ENCODE measurements around the gene HELZ2.

HELZ2 gene

DNA sequence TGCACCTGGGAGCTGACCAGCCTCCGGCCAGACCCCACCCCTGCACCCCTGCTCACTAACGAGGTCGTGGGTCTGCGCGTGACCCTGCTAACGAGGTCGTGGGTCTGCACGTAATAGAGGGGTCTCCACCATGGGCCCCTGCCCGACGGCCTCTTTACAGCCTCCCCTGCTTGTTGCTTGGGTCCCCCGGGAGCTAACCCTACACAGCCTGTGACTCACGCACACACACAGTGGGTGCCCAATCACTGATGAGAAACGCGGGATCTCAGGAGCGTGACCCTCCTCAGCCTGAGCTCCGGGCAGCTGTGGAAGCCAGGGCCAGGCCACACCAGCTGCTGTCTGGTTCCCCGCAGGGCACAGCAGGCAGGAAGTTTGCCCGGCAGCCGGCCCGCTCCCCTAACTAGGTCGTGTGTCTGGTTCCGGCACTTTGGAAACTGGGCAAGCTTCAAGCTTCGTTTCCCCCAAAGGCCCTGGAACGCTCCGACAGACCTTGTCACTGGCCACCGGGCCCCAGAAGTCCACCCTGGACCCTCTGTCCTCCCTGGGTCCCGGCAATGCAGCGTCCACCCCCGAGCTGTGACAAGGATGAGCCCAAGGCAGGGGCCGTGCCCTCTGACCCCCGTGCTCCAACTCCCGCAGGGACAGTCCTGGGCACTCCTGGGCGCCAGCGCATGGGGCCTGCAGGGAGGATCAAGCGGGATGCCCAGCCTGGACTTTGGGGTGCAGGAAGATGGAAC is 37.6 kb downstream of the HELZ2 start:
- DNase-seq: peak; percentile 24

- DNase-seq: no peak
Observed at GRCh38 chr20:63534831-63535651, 39.0 kb downstream of the HELZ2 start.

DNA sequence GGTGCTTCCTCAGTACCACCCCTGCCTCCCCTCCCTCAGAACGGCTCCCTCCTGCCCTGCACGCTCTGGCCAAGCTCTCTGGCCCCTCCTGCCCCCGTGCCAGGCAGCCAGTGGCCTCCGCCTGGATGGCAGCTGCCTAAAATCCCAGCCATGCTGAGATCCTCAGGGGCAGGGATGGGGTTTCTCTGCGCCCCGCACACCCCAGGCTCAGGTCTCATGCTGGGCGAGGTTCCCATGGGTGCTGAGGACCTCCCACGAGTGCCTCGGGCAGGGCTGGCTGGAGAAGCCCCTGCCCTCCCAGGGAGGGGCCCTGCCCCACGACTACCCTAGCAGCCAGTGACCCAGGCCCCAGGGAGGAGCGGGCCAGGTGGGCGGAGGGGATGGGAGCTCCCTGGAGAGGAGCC is 39.6 kb downstream of the HELZ2 start:
- no peak for DNase-seq

- DNase-seq: no peak
Observed at GRCh38 chr20:63533871-63534393, 40.1 kb downstream of the HELZ2 start.

- no peak for DNase-seq
Observed at GRCh38 chr20:63533388-63533787, 40.7 kb downstream of the HELZ2 start.

DNA sequence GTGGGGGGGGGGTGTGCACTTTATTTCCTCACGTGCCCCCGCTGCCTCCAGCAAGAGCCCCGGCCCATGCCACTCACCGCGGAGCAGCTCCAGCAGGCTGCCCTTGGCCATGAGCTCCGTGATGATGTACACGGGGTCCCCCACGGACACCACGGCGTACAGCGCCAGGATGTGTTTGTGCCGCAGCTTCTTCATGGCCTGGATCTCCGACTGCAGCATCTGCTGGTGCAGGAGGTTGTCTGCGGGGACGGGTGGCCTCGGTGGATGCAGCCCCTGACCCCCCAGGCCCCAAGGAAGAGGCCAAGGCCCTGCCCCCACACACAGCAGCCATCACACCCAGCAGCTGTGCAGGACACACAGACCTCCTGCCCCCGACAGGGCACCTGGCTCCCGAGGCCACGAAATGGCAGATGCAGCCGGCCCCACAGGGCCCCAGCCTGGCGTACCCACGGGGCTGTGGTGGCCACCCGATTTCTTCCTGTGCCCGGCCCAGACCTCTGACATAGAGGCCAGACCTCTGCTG is 41.5 kb downstream of the HELZ2 start:
- no peak for DNase-seq

- no peak for DNase-seq
Observed at GRCh38 chr20:63531686-63532448, 42.2 kb downstream of the HELZ2 start.

DNA sequence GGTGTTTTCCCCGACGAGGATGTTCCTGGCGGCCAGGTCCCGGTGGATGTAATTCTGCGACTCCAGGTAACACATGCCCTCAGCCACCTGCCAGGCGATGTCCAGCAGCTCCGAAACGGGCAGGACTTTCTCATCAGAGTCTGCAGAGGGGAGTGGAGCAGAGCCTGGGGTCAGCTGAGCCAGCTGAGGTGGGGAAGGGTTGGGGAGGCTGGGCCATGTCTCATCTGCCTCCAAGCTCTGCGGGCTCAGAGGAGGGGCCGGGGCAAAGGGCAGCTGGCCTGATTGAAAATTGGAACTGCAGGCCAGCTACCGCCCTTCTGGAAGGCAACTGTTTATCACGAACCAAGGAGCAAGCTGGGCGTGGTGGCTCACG is 43.3 kb downstream of the HELZ2 start:
- DNase-seq: no peak

DNA sequence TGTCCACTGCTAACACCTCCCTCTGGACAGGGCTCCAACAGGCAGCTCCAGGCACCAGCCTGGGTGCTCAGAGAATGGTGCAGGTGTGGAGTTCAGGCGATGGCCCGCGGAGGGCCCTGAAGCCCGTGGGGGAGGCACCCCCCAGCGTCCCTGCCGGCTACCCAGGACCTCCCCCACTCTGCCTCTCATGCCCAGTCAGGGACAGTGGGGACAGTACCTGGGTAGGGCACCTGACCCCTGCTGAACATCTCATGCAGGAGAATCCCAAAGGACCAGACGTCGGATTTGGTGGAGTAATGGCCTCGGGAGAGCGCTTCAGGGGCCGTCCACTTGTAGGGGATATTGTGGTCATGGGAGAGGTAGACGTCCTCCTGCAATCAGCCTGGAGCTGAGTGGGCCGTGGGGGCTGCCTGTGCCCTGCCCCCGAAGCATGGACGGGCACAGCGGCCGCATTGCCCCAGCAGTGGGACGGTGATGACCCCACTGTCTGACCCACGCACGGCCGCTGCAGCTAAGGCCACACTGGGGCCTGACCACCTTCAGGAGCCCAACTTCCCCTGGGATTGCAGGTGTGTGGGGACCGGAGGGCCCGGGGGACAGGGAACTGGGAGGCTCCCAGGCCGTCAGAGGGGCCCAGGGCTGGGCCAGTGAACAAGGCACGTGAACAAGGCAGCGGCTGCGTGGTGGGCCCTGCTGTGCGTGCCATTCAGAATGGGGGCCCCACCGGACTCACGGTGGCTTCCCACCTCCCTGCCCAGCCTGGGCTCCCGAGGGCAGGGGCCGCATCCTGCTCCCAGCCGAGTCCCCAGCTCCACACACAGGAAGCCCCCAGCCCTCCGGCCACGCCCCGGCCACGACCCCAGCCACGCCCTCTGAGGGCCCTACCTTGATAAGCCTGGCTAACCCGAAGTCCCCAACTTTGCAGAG is 43.9 kb downstream of the HELZ2 start:
- DNase-seq: no peak

- no peak for DNase-seq
Observed at GRCh38 chr20:63529180-63529860, 44.7 kb downstream of the HELZ2 start.

GRCh38 chr20:63527184-63527583 is 46.9 kb downstream of the HELZ2 start:
- no peak for DNase-seq

- no peak for DNase-seq
Observed at GRCh38 chr20:63525971-63526370, 48.1 kb downstream of the HELZ2 start.

DNA sequence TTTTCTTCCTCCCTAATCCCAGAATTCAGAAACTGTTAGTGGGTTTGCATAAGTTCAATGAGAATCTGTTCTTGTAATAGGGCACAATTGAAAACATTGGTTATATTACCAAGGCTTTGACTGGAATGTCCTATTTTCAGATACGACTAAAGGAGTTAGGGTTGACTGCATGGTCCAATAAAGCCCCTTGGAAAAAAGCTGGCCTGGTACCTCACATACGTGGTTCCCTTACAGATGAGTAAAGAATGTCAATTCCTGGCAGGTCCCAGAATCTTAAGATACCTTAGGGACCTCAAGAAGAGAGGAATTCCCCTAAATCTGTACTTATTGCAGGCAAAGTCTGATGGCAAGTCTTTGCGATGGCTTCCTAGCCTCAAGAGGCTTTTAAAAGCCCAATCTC is 48.9 kb downstream of the HELZ2 start:
- DNase-seq: no peak

All from fibroblast of skin of right quadriceps (primary cell).